Forelimb muscle (tissue), 1 donor: ENCODE results near the gene ATG10. TPM values are rescaled to one million over a fixed set of nuclear protein-coding genes. Genes with fewer than 3 reads are reported as not detected.
"Not testable (repeated sequence)": the region's sequence is repeated elsewhere in the genome, so short reads cannot be mapped to it uniquely, and the experiment has no call there.

Experiments used
- DNase-seq: peaks from one replicate; pipeline ENCODE4 v3.0.0-alpha.2; 2013; ENCODE audit warnings: low read depth
- polyA plus RNA-seq: library from polyadenylated mRNA; unstranded; fragments of 120-200 nt; gene quantifications from one replicate; pipeline ENCODE4 v1.2.1, GENCODE V29; 2013; ENCODE audit not compliant: insufficient read length

Gene ATG10
- polyA plus RNA-seq, 1 donor = 7.8 TPM

DNA sequence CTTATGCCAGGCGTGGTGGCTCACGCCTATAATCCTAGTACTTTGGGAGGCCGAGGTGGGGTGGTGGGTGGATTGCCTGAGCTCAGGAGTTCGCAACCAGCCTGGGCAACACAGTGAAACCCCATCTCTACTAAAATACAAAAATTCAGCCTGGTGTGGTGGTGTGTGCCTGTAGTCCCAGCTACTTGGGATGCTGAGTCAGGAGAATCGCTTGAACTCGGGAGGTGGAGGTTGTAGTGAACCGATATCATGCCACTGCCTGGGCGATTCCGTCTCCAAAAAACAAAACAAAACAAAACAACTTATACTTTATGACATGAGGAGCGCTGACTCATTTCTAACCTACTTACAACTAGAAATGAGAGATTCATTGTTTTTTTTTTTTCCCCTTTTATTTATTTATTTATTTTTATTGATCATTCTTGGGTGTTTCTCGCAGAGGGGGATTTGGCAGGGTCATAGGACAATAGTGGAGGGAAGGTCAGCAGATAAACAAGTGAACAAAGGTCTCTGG is 10.4 kb downstream of the ATG10 start:
- not testable (repeated sequence) for DNase-seq

DNA sequence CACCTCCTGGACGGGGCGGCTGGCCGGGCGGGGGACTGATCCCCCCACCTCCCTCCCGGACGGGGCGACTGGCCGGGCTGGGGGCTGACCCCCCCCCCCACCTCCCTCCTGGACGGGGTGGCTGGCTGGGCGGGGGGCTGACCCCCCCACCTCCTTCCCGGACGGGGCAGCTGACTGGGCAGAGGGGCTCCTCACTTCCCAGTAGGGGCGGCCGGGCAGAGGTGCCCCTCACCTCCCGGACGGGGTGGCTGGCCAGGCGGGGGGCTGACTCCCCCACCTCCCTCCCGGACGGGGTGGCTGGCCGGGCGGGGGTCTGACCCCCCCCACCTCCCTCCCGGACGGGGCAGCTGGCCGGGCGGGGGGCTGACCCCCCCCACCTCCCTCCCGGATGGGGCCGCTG is 11.3 kb downstream of the ATG10 start:
- DNase-seq = not testable (repeated sequence)

DNA sequence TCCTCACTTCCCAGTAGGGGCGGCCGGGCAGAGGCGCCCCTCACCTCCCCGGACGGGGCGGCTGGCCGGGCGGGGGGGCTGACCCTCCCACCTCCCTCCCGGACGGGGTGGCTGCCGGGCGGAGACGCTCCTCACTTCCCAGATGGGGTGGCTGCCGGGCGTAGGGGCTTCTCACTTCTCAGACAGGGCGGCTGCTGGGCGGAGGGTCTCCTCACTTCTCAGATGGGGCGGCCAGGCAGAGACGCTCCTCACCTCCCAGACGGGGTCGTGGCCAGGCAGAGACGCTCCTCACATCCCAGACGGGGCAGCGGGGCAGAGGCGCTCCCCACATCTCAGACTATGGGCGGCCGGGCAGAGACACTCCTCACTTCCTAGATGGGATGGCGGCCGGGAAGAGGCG is 11.7 kb downstream of the ATG10 start:
- DNase-seq = not testable (repeated sequence)

DNA sequence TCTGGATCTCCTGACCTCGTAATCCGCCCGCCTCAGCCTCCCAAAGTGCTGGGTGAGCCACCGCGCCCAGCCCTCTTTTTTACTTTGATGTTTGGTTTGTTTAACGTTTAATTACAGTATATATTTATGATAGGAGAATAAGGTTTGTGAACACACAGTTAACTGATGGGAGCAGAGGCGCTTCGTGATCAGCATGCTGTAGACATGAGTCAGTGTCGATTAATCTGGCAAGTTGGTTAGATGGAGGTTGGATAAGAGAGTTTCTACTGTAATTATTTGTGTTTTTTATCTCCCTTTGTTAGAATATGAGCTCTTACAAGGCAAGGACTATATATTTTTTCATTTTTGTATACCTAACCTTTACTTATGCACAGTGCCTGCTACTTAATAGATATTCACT is 14.3 kb downstream of the ATG10 start:
- DNase-seq = no peak

DNA sequence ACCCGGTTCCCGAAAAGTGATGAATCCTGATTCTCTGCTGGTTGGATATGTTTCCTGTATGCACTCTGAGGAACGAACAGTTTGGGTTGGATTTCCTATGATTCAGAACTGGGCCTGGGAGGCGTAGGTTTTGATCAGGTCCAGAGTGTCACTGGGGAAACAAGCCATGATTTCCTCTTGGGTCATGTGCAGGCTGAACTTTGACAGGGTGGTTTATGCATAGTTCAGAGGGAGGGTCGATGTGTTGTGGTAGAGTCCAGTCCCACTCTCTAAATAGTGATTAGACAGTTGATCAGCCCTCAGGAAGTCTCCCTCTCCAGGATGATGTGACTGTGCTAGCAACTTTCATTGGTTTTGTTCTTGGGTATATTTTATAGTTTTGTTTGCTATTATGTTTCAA is 17.4 kb downstream of the ATG10 start:
- DNase-seq = no peak

DNA sequence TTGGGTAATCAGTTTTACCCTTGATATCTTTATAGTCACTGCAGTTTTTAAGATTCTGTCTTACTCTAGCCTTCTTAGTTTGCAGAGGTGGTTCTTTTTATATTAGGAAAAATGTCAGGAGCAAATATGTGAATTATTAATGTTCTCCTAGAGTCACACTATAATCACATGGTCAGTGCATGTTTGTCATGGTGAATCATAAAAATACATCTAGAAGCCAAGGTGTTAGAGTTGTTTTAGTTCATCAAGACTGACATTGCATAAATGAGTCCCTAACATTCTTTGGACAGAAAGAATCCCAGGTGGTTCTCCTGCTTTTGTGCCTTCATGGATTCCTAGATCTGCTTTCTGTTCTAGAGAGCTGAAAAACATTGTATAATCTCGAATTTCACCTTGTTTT is 22.9 kb downstream of the ATG10 start:
- no peak for DNase-seq

DNA sequence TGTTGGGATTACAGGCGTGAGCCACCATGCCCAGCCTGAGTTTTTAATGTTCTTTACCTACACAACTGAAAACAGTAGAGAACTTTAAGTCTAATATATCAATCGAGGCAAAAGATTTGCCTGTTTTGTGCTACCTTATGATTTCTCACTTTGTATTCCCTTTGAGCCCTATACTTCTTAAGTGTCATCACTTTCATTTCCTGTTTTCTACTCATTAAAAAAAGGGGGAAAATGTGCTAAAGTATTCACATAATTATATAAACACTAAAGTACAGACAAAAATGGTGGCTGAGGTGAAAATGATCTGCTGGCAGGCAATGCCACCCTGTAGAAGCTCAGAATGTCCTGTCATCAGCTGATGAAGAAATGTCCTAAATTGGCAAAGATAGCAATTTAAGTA is 23.6 kb downstream of the ATG10 start:
- no peak for DNase-seq

DNA sequence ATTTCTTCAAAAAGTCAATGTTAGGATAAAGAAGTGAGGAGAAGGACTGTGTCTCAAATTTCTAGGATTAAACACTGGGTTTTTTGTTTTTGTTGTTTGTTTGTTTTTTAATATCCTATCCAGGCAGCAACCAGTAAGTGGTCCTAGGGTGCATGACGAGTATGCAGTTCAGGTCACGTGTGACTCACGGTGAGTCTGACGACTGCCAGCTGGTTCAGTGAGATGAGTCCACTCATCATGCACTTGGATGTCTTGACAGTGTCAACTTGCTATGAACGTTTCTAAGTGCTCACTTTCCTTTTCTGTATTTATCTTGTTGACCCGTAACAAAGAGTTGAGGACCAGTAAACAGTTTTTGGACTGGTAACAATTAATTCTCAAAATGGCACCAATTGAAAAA is 32.7 kb downstream of the ATG10 start:
- DNase-seq = no peak

DNA sequence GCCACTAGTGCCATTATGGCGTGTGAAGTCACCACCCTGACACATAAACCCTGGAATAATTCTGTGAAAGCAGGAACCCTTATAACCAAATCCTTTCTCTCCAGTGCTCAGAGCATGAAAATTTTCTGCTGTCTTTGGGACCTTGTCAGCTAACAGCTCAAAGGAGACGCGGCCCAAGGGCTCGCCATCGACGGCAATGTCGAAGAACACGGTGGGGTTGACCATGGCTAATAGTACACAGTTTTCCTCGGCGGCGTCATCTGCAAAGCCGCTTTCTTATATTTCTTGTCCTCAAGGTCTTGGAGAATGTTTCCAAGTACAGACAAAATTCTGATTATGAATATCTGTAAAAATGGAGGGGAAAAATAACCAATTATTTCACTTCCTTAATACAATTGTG is 38.0 kb downstream of the ATG10 start:
- DNase-seq = not testable (repeated sequence)

DNA sequence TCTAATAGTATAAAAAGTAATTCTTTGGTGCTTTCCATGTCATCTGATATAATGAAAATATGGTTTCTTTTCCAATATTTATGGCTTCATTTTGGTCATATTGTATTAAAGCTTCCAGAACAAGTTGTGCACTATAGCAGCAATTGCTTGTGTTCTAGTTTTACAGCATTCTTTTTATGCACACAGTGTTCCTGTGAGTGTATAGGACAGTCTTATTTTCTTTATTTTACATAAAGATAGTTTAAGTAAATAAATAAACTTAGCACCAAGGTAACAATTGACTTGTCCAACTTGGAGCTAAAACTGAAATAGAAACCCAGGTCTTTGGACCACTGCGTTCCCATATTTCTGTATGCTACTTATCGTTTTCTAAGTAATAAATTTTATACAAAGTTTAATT is 38.9 kb downstream of the ATG10 start:
- no peak for DNase-seq

DNA sequence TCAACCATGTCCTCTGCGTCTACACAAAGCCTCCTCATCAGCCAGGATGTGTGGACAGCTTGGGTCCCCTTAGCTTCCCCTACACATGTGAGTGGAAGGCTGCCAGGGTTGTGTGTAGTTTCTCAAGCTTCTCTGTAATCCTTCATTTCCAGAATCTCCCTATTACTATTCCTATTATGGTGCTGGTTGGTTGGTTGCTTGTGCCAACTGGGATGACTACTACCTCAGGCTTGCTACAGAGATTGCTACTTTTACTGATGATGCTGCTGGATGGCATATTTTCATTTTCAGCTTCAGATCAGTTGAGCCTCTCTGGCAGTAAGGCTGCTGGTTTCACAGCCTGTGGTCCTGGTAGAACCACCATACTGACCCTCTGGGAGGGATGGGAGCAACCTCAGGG is 39.9 kb downstream of the ATG10 start:
- DNase-seq = no peak

DNA sequence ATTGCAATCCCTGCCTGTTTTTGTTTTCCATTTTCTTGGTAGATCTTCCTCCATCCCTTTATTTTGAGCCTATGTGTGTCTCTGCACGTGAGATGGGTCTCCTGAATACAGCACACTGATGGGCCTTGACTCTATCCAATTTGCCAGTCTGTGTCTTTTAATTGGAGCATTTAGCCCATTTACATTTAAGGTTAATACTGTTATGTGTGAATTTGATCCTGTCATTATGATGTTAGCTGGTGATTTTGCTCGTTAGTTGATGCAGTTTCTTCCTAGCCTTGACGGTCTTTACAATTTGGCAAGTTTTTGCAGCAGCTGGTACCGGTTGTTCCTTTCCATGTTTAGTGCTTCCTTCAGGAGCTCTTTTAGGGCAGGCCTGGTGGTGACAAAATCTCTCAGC is 42.8 kb downstream of the ATG10 start:
- not testable (repeated sequence) for DNase-seq

DNA sequence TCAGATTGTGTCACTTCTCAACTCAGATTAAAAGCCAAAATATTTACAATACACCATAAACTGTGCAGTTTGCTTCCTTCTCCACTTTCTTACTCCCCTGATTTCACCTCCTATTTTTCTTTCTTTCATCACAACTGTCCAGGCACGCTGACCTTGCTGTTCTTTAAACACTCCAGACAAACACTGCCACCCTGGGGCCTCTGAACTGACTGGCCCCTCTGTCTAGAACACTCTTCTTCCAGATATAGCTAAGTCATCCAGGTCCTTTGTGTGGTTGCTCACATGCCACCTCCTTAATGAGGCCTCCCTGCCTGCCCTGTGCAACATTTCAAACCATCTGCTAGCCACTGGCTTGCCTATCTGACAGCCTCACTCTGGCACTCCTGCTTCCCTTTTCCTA is 46.6 kb downstream of the ATG10 start:
- no peak for DNase-seq

DNA sequence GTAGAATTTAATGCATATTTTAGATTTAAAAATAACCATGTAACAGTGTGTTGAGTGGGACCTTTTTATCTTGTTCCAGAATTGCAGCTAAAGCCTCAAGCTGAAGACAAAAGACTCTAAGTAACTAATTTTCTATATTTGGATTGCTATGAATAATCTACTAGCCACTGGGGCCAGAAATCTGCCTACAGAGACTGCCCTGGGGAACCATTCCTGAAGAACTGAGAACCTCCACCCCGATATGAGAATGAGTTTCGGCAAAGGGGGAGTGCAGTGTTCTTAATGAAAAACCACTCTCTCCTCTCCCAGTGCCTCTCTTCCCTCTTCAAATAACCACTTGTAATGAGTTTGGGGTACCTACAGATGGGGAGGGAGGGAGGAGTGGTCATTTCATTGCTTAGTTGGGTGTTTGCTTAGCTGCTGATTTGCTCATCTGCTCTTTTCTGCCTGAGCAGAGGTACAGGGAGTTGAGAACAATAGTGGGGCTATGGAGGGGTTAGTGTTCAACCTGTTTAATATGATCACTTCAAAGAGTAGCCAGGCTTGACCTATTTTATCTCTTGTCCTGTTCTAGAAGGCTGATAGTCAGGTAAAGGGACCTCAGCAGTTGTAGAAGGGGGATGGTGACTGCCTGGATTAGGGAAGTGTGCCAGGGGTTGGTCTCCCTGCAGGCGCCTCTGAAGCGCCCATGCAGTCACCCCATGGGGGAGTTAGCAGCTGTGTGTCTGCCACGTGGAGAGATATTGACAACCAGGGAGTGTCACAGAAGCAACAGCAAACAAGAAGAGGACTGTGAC is 47.7 kb downstream of the ATG10 start:
- no peak for DNase-seq

DNA sequence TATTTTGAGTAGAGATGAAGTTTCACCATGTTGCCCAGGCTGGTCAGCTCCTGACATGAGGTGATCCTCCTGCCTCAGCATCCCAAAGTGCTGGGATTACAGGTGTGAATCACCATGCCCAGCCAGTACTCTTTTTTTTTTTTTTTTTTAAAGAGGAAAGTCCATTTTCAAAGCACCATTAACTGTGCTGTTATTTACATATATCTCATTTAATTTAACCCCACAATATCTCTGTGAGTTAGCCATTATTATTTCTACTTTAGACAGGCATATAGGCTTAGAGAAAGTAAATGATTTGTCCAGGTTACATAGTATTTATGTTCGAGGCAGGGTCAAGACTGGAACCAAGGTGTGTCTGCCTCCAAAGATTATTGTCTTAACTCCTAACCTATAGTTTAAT is 50.7 kb downstream of the ATG10 start:
- DNase-seq = no peak

DNA sequence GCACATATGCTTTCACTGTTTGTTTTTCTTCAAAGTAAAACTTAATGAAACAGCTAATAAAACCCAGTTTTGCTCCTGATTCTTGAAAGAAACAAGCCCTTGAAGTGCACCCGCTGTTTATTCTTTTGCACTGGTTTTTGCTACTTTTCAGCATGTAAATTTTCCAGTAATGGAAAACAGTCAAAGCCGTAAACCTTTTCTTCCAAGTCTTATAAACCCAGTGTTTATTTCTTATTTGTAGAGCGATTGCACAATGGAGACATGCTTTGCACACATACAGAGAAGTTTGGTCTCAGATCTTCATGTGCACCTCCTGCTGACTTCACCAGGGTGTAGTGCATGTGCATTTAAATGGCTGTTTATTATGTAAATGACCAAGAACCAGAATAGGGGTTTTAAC is 51.8 kb downstream of the ATG10 start:
- DNase-seq = no peak

DNA sequence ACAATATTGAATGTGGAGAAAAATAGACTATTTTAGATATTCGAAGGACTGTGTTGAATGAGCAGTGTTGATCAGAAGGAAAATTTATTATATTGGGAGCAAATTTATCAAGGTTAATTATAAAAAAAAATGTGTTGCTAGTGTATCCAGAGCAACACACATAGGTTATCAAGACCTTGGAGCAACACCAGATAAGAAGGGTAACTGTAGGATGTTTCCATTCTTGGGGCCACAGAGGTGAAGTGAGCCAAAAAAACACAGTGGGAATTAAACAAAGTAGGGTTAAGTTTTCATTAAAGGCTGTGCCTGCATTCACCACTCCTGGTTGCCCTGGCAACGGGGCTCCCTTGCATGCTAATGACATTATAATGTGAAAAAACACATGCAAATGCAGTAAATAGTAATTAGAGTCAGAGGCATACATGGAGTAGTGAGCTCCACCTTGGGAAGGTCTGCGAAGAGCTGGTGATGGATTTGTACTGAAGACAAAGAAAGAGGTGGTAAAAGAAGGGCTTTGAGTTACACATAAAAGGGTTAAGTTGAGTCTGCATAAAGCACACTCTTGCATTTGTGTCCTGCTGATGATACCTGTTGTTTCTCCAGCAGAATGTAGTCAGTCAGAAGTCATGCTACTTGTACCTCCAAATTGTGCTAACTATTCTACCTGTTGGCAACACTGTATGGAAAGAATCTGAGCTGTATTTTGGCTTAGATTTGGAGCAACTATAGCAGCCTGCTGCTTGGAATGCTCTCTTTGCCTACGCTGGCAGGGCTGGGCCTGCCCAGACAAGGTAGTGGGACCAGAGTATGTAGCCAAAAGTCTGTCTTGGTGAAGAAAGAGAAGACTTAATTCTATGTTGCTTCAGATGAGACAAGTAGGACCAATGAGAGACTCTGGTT is 59.6 kb downstream of the ATG10 start:
- no peak for DNase-seq

DNA sequence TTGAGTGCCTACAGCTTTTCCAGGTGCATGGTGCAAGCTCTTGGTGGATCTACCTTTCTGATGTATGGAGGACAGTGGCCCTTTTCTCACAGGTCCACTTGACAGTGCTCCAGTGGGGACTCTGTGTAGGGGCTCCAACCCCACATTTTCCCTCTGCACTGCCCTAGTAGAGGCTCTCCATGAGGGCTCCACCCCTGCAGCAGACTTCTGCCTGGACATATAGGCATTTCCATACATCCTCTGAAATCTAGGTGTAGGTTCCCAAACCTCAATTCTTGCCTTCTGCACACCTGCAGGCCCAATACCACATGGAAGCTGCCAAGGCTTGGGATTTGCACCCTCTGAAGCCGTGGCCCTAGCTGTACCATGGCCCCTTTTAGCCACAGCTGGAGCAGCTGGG is 71.1 kb downstream of the ATG10 start:
- DNase-seq = not testable (repeated sequence)

DNA sequence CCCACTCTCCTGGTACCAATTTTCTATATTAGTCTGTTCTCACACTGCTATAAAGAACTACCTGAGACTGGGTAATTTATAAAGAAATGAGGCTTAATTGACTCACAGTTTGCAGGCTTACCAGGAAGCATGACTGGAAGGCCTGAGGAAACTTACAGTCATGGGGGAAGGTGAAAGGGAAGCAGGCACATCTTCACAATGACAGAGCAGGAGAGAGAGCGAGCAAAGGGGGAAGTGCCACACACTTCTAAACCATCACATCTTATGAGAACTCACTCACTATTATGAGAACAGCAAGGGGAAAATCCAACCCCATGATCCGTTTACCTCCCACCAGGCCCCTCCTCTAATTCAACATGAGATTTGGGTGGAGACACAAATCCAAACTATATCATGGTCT is 72.2 kb downstream of the ATG10 start:
- DNase-seq = no peak

DNA sequence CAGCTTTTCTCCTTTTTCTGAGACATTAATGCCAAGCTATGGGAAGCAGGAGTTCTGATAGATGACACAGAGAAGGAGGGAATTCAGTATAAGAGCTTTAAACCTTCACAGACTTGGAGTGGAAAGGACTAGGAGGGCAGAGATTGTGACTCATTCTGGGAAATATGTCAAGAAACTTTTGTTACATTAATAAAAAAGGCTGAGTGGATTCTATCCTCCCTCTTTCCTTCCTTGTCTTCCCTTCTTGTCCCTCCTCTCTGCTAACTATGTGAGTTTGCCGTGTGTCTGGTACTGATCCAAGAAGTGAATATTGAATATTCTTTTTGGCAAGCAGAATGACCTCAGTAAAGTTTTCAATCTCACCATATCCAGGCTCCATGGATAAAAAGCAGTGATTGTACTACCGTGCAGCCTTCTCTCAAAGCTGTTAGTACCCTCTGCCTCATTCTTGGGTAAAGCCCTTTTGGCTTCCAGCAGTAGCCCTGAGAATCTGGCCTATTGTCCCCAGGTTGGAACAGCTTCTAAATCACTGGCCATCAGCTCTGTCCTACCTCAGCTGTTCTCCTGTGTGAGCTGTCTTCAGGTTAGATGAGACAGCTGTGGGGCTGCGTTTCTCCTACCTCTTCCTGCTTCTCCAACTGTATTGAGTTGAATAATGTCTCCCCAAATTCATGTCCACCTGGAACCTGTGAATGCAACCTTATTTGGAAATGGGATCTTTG is 73.9 kb downstream of the ATG10 start:
- peak; percentile 22 for DNase-seq

DNA sequence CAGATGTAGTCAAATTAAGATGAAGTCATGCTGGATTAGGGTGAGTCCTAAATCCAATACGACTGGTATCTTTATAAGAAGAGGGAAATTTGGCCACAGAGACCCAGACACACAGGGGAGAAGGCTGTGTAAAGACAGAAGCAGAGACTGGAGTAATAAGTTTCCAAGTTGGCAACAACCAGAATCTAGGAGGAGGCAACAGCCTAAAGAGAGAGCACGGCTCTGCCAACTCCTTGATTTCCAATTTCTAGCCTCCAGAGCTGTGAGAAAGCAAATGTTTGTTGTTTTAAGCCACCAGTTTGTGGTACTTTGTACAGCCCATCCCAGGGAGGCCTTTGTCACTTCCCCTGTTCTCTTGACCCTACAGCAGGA is 74.4 kb downstream of the ATG10 start:
- no peak for DNase-seq

DNA sequence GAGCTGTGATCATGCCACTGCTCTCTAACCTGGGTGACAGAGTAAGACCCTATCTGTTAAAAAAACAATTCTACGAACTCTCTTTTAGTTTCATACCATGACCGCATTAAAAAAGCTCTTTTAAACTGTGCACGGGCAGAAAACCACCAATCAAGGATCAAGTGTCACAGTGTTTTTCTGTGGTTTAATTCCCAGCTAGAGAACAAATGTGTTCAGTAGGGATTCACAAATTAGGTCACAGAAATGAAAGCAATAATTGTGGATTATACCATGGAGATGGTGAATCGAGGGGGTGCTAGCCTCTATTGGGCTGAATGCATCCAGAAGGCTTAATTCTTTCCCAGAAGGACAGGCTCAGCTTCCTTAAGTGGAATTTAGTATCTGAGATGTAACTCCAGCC is 79.1 kb downstream of the ATG10 start:
- DNase-seq = no peak
